Caco-2 (cell line): ENCODE results near the gene PCDHGA8. TPM values are rescaled to one million over a fixed set of nuclear protein-coding genes. Genes with fewer than 3 reads are reported as not detected.

Experiments used
- BruUV-seq: library from RNA; stranded (reverse); fragments of 400-500 nt; replicated peaks from 2 replicates; lab custom pipeline; 2021; lab: Mats Ljungman, UMichigan
- CTCF ChIA-PET: fragments of 300-600 bp; sonication (Branson Sonifier 250); formaldehyde crosslinking; loops from one replicate; lab custom pipeline; 2022; ENCODE audit warnings: antibody characterized with exemption; lab: Charles Lee
- POLR2A ChIA-PET: fragments of 300-600 bp; sonication (Branson Sonifier 250); formaldehyde crosslinking; loops from one replicate; lab custom pipeline; 2022; ENCODE audit warnings: antibody characterized with exemption; lab: Charles Lee
- DNase-seq, 2 experiments: peaks; one replicate each; pipeline versions ENCODE4 v3.0.0 to v3.0.0-alpha.2; 2020 to 2022
- H3K27me3 ChIP-seq: replicated peaks from 2 replicates; pipeline ENCODE4 v1.6.0; 2011; ENCODE audit warnings: low read length; ENCODE audit not compliant: control insufficient read depth, insufficient read depth
- H3K36me3 ChIP-seq: 2 replicates; pipeline ENCODE4 v1.5.1; 2011; ENCODE audit warnings: low read length; ENCODE audit not compliant: control insufficient read depth, insufficient read depth
- H3K4me1 ChIP-seq: fragments of 250-450 bp; sonication (Bioruptor Pico); 2 replicates; pipeline ENCODE4 v1.5.1; 2020; ENCODE audit warnings: mild to moderate bottlenecking
- H3K4me3 ChIP-seq: 2 replicates; pipeline ENCODE4 v1.5.1; 2011; ENCODE audit warnings: low read depth, mild to moderate bottlenecking, control low read depth, low read length
- H3K9me3 ChIP-seq: fragments of 250-450 bp; sonication (Bioruptor Pico); 2 replicates; pipeline ENCODE4 v1.5.1; 2020; ENCODE audit warnings: mild to moderate bottlenecking, moderate library complexity
- H3K27ac Mint-ChIP-seq: one replicate; pipeline ENCODE4 v1.8.0; 2022; ENCODE audit warnings: mixed read lengths; ENCODE audit not compliant: unreplicated experiment
- H3K27me3 Mint-ChIP-seq: one replicate; pipeline ENCODE4 v1.8.0; 2022; ENCODE audit warnings: mixed read lengths; ENCODE audit not compliant: insufficient read depth, unreplicated experiment
- H3K36me3 Mint-ChIP-seq: one replicate; pipeline ENCODE4 v1.8.0; 2022; ENCODE audit warnings: mild to moderate bottlenecking, mixed read lengths; ENCODE audit not compliant: insufficient read depth, unreplicated experiment
- H3K4me1 Mint-ChIP-seq: one replicate; pipeline ENCODE4 v1.8.0; 2022; ENCODE audit warnings: low read depth, mixed read lengths; ENCODE audit not compliant: unreplicated experiment
- H3K4me3 Mint-ChIP-seq: one replicate; pipeline ENCODE4 v1.8.0; 2022; ENCODE audit warnings: mild to moderate bottlenecking, moderate library complexity, mixed read lengths; ENCODE audit not compliant: unreplicated experiment
- H3K9me3 Mint-ChIP-seq: one replicate; pipeline ENCODE4 v1.8.0; 2022; ENCODE audit warnings: mixed read lengths; ENCODE audit not compliant: unreplicated experiment
- intact Hi-C: fragments of 100-400 bp; cut with micrococcal nuclease; formaldehyde crosslinking; loops from one replicate; pipeline ENCODE4 v1.10.0; 2022; ENCODE audit not compliant: unreplicated experiment
- total RNA-seq: library from RNA; stranded (reverse); gene quantifications from 2 replicates; pipeline ENCODE4 v1.2.3, GENCODE V29; 2022
- TF ChIP-seq, protein P1 (sequence below), 2 experiments: fragments of 200-600 bp in 1 of 2; IDR thresholded peaks; 1 replicate in 1 of 2; 2 replicates in 1 of 2; pipeline versions ENCODE4 v1.5.1 to v1.8.0; 2011 to 2022; ENCODE audit warnings: antibody characterized with exemption in 1 of 2, control low read depth in 1 of 2, inconsistent platforms in 1 of 2, low read depth in 1 of 2, low read length in 1 of 2, mild to moderate bottlenecking in 1 of 2, moderate library complexity in 1 of 2; ENCODE audit not compliant: insufficient read depth in 1 of 2, severe bottlenecking in 1 of 2, unreplicated experiment in 1 of 2

Gene PCDHGA8
- total RNA-seq, 1 experiment from 2014 or later, result 0.18 TPM

DNA sequence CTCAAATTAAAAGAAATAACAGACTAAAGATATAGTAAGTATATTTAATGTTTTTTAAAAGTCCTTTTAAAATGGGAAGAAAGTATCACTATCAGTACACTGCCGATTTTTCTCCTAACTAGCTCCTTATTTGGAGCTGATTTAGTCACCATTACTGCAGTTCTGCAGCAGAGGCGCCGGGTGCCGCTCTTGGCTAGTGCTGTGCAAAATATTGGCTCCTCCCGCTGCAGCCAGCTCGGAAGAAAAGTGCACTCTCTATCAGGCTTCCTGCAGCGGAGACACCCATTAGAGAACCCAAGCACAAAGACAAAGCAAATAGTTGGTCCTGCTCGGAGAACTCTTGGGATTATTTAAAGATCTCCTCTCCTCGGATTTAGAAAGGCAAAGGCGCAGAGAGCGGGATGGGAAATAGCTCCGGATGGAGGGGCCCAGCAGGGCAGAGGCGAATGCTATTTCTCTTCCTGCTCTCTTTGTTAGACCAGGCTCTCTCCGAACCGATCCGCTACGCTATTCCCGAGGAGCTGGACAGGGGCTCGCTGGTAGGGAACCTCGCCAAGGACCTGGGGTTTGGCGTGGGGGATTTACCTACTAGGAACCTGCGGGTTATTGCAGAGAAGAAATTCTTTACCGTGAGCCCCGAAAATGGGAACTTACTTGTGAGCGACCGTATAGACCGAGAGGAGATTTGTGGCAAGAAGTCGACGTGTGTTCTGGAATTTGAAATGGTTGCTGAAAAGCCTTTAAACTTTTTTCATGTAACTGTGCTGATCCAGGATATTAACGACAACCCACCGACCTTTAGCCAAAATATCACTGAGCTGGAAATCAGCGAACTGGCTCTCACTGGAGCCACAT, 22.2 kb upstream of the PCDHGA8 start, which contains the start of gene PCDHGB3:
Gene PCDHGB3 (plus strand): TSS at position 249 of the 855 bp plus-strand sequence. CDS start 153 bp downstream, at position 402.
- Histone ChIP-seq H3K27me3 (no peaks in the 10 kb centered on the region), H3K9me3 (no peaks in the 10 kb centered on the region; the same call in 1 of the 2 replicates), H3K4me3 (no peak within 1 kb of the TSS), H3K36me3 (no peaks in the 10 kb centered on the region), H3K4me1 (no peaks in the 10 kb centered on the region)
- H3K4me3 Mint-ChIP-seq, result no peak within 1 kb of the TSS
- H3K27ac Mint-ChIP-seq, result no peak within 1 kb of the TSS
- H3K36me3 Mint-ChIP-seq, result no peaks in the 10 kb centered on the region
- DNase-seq, result peak in 1 of 2 experiments; percentile 19
- BruUV-seq, result no TSS peak
- intact Hi-C loops, result no loop called here
- TF ChIP-seq, protein P1, sequence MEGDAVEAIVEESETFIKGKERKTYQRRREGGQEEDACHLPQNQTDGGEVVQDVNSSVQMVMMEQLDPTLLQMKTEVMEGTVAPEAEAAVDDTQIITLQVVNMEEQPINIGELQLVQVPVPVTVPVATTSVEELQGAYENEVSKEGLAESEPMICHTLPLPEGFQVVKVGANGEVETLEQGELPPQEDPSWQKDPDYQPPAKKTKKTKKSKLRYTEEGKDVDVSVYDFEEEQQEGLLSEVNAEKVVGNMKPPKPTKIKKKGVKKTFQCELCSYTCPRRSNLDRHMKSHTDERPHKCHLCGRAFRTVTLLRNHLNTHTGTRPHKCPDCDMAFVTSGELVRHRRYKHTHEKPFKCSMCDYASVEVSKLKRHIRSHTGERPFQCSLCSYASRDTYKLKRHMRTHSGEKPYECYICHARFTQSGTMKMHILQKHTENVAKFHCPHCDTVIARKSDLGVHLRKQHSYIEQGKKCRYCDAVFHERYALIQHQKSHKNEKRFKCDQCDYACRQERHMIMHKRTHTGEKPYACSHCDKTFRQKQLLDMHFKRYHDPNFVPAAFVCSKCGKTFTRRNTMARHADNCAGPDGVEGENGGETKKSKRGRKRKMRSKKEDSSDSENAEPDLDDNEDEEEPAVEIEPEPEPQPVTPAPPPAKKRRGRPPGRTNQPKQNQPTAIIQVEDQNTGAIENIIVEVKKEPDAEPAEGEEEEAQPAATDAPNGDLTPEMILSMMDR (IDR thresholded peaks at IDR 0.05; ENCODE audit: insufficient read depth in 1 of 2, low read depth in 1 of 2, low read length in 1 of 2, severe bottlenecking in 1 of 2, unreplicated experiment in 1 of 2), result no peak
- H3K27me3 Mint-ChIP-seq, result no peaks in the 10 kb centered on the region
- H3K4me1 Mint-ChIP-seq, result no peaks in the 10 kb centered on the region
- POLR2A ChIA-PET, result no interaction called here
- peaks cover 7% of the 10 kb centered on the region for H3K9me3 Mint-ChIP-seq
- CTCF ChIA-PET, result interaction anchor here (0.9 to 1.8 kb wide), 7 partner anchors 27 to 194 kb away, joined by 3 to 8 read pairs (median 5); partner anchors contain the start of genes PCDHB14, PCDHGB5 and TAF7

DNA sequence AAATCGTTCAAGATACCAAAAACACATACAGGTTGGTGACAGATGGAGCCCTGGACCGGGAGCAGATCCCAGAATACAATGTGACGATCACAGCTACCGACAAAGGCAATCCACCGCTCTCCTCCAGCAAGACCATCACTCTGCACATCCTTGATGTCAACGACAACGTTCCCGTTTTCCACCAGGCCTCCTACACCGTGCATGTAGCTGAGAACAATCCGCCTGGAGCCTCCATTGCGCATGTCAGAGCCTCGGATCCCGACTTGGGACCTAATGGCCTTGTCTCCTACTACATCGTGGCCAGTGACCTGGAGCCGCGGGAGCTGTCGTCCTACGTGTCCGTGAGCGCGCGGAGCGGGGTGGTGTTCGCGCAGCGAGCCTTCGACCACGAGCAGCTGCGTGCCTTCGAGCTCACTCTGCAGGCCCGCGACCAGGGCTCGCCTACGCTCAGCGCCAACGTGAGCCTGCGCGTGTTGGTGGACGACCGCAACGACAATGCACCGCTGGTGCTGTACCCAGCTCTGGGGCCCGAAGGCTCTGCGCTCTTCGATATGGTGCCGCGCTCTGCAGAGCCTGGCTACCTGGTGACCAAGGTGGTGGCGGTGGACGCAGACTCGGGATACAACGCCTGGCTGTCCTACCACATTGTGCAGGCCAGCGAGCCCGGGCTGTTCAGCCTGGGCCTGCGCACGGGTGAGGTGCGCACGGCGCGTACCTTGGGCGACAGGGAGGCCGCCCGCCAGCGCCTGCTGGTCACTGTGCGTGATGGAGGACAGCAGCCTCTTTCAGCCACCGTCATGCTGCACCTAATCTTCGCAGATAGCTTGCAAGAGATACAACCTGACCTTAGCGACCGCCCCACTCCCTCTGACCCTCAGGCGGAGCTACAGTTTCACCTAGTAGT, 20.6 kb upstream of the PCDHGA8 start:
- Histone ChIP-seq H3K9me3 (no peaks in the 10 kb centered on the region; the same call in 1 of the 2 replicates), H3K4me1 (no peaks in the 10 kb centered on the region), H3K4me3 (no peak overlapping the region), H3K27me3 (no peaks in the 10 kb centered on the region), H3K36me3 (no peaks in the 10 kb centered on the region)
- BruUV-seq, result no TSS peak
- no peak overlapping the region for H3K4me3 Mint-ChIP-seq
- TF ChIP-seq, protein P1 (IDR thresholded peaks at IDR 0.05; ENCODE audit: insufficient read depth in 1 of 2, low read depth in 1 of 2, low read length in 1 of 2, severe bottlenecking in 1 of 2, unreplicated experiment in 1 of 2), result no peak
- H3K36me3 Mint-ChIP-seq, result no peaks in the 10 kb centered on the region
- POLR2A ChIA-PET, result no interaction called here
- no peaks in the 10 kb centered on the region for H3K27me3 Mint-ChIP-seq
- CTCF ChIA-PET, result interaction anchor here (0.8 kb wide), 1 partner anchor 192 kb away, joined by 3 read pairs; no protein-coding TSS in a partner anchor
- H3K9me3 Mint-ChIP-seq, result no peaks in the 10 kb centered on the region
- intact Hi-C loops, result no loop called here
- no peak for DNase-seq
- no peak overlapping the region for H3K27ac Mint-ChIP-seq
- no peaks in the 10 kb centered on the region for H3K4me1 Mint-ChIP-seq
